ENCODE data around the gene LIMS1.
"Not testable (repeated sequence)": the region's sequence is repeated elsewhere in the genome, so short reads cannot be mapped to it uniquely, and the experiment has no call there.

Gene LIMS1, protein sequence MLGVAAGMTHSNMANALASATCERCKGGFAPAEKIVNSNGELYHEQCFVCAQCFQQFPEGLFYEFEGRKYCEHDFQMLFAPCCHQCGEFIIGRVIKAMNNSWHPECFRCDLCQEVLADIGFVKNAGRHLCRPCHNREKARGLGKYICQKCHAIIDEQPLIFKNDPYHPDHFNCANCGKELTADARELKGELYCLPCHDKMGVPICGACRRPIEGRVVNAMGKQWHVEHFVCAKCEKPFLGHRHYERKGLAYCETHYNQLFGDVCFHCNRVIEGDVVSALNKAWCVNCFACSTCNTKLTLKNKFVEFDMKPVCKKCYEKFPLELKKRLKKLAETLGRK

DNA sequence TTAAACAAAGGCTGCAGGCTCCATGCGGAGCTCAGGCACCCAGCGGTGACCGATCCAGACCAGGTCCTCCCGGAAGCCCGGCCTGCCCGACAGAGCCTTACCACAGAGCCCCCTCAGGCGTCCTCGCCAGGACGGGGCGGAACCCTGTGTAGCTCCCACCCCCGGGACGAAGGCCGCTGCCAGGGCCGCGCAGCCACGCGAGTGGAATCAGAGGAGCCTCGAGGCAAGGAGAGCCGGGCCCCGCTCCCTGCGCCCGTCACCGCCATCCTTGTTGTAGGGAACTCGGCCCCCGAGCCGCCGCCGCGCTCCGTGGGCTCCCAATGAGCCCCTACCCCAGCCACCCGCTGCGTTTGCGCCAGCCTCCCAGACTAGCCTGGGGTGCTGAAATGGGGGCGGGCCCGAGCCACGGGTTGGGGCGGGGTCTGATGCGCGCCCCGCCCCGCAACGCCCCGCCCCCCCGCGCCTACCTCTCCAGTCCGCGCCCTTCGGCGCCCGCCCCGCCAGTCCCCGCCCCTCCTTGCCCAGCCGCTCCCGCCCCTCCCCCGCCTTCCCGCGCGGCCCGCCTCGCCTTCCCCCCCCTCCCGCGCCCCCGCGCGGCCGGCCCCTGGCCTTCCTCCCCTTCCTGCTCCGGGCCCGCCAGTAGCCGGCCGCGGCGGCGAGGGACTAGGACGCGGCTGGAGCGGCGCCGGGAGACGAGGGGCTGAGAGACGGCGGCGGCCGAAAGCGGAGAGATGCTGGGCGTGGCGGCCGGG, at the start of gene LIMS1:
TSS of gene LIMS1 (plus strand) at position 639 of the 752 bp plus-strand sequence. CDS start at position 732, 93 bp downstream.
- DNase-seq (ENCODE audit: low read depth, low spot score), result peak; percentile 94

DNA sequence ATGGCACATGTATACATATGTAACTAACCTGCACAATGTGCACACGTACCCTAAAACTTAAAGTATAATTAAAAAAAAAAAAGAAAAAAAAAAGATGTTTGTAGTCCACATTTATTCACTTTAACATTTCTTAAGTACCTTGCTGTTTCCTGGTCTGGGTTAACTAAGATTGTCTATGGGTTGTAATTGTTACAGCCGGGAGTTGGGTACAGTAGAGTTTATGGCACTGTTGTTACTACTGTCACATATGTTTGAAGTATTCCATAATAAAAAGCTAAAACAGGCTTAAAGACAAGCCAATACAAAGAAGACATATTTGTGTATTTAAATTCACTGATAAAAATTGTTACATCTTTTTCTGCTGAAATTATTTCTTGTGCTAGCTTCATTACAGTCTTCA, 49.0 kb upstream of the LIMS1 start:
- no peak for DNase-seq (ENCODE audit: low read depth, low spot score)

DNA sequence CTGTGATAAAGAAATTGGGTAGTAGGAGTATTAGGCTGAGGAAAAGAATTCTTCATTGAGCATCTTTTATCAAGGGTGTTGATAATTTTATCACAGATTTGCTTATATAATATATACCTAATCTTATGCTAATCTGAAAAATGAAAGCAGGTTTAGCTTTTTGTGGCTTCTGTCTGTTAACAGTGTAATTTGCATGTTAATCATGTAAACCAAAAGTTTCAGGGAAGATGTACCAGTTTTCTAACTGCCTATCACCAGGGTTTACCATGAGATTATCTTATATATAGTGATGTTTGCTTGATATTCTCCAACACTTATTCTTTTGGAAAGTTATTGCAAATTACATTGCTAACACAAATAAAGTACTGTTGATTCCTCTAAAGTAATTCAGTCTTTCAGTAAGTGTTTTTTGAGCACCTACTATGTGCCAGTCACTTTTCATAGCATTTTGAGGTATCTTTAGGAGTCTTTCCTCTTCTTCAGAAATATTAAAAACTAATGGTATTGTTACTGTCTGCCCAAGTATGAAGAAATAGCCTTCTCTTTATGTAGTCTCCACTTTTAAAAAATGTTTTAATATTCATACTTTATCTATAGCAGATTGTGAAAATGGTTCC, 43.7 kb upstream of the LIMS1 start:
- DNase-seq (ENCODE audit: low read depth, low spot score), result no peak

DNA sequence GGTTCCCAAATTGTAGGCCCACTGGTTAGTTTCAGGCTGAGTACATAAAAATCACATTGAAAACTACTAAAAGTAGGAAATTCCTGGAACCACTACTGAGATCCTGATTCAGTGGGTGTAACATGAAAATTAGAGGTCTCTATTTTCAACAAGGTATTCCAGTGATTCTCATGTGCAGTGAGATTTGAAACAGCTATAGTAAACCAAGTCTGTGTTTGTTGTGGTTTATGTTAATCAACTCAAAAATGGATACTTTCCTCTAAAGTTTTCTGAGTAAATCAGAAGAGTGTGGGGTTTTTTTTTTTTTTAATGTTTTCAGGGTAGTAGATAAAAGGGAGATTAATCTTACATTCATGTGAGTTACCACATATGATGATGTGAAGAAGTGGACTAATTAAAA, 42.4 kb upstream of the LIMS1 start:
- no peak for DNase-seq (ENCODE audit: low read depth, low spot score)

DNA sequence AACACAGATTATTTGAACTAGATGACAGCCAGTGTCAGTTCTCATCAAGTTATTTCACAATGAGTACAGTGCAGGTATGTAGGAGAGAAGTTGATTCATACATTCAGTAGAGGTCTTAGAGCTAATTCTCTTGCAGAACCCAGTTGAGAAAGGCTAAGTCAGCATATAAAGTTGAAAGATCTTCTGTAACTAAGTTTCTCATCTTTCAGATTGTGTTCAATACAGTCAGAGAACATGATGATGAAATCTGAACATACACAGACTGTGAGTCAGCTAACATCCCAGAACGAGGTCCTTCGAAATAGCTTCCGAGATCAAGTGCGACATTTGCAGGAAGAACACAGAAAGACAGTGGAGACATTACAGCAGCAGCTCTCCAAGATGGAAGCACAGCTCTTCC, 41.9 kb upstream of the LIMS1 start:
- no peak for DNase-seq (ENCODE audit: low read depth, low spot score)

DNA sequence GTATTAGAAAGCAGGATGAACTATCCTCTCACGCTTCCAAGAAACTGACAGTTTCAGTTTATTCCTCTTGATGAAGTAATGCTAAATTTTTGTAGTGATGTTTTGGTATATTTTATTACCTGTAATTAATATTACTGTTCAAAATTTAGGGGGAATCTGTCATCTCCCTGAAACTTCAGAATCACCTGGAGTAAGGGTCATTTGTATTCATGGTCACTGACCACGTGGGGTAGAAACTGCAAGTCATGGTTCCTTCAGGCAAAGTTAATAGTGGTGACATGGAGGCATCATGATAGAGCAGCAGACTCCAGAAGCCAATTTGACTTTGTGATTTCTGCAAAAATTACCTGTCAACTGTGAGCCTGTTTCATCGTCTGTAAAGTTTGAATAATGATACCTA, 38.1 kb upstream of the LIMS1 start:
- DNase-seq (ENCODE audit: low read depth, low spot score), result not testable (repeated sequence)

DNA sequence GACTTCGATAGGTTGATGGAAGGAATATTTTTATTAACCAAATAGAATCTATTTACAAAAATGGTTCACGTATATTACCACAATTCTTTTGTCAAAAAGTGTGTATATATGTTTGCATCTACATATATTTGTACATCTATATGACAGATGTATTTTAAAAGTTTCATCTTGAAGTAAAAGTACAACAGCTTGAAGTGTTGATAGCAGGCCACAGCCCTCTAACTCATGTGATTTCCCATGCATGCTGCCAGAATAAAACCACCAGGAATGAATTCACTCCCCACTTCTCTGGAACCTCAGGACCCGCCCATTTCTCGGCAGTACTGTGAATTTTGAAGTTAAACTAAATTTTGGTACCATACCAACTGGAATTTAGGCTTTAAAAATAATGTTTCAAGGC, 26.6 kb upstream of the LIMS1 start:
- DNase-seq (ENCODE audit: low read depth, low spot score), result not testable (repeated sequence)

DNA sequence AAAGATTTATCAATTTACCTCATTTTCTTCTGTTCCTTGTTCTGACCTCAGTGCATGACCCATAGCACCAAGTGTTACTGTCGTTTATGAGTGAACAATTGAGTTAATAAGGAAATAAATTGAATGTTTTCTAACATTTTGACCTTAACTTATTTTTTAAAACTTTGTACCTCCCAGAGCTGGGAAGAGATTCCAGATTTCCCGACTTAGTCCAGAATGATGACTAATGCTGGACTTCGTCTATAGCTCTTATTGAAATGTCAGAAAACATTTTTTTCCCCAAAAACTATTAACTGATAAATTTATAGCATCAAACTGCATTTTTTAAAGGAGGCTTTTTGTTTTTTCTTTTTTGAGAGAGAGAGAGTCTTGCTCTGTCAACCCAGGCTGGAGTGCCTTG, 21.8 kb upstream of the LIMS1 start:
- DNase-seq (ENCODE audit: low read depth, low spot score), result not testable (repeated sequence)

DNA sequence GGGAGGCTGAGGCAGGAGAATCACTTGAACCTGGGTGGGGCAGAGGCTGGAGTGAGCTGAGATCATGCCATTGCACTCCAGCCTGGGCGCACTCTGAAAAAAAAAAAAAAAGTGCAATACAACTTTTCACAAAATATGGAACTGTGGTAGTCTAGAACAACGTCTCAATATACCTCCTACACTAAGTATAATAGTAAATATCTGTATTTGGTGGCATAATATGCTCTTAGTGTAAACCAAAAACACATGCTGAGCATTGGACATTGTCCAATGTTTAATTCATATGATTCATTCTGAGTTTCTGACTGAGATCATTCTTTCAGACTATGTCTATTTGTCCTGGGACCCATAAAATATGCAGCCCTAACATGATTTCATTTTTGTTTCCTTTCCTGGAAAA, 19.8 kb upstream of the LIMS1 start:
- not testable (repeated sequence) for DNase-seq (ENCODE audit: low read depth, low spot score)

DNA sequence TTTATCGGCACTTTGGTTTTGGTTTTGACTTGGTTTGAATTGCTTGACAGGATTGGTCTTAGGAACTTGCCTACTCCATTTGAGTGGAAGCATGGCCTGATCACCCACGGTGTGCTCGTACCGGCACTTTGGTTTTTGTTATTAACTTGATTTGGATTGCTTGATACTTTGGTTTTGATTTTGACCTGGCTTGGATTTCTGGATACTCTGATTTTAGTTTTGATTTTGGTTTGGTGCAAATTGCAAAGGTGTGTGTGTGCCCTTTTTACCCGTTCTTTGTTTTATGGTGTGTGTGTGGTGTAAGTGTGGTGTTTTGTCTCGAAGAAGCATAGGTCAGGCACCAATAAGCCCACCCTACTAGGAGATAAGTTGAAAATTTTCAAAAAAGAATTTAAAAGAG, 9.6 kb upstream of the LIMS1 start:
- DNase-seq (ENCODE audit: low read depth, low spot score), result not testable (repeated sequence)

DNA sequence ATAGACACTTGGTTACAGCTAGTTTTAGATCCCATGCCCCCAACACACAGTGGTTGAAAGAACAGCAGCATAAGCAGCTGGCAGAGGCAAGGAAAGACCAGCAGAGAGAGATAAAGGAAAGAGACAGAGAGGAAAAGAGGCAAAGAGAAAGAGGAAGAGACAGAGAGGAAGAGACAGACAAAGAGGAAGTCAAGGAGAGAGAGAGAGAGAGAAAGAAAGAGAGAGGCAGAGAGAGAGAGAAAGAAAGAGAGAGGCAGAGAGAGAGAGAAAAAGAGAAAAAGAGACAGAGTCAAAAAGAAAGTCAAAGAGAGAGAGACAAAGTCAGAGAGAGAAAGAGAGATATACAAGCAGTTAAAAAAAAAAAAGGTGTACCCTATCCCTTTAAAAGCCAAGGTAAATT, 9.0 kb upstream of the LIMS1 start:
- not testable (repeated sequence) for DNase-seq (ENCODE audit: low read depth, low spot score)

DNA sequence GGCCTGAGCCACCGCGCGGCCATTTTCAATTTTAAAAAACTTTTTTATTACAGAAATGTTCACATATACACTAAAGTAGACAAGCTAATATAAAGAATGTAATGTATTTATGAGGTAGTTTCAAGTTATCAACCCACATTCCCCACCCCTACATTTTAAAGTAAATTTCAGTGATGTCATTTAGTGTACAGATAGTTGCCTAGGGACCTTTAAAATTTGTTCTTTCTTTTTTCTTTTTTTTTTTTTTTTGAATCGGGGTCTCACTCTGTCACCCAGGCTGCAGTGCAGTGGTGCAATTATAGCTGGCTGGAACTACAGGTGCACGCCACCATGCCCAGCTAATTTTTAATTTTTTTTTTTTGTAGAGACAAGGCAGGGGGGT, 2.6 kb upstream of the LIMS1 start:
- DNase-seq (ENCODE audit: low read depth, low spot score), result no peak

DNA sequence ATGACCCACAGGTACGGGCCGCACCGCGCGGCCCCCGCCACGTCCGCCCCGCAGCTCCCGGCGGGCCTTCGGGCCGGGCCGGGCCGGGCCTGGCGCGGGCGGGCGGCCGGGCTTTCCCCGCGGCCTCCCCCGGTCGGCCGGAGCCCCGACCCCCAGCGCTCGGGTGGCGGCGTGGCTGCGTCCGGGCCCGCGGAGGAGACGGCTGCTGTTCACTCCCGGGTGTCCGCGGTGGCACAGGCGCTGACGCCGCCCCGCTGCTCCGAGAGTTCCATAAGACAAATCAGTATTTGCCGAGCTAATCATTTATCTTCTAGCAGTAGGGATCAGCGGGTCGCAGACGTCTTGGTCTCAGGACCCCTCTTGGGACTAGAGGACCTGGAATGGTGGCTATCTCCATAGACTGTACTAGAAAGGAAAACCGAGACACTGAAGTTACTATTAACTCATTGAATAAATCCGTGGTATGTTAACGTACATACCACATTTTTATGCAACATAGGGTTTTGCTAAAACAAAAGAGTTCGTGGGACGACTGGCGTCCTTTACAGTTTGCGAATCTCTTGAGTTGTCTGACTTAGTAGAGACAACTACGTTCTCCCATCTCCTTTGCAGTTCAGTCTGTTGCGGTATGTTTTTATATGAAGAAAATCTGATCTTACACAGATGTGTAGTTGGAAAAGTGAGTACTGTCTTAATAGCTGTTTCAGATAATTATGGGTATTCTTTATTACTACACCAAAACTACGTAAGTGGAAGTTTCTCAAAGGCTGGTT, 500 bp downstream of the LIMS1 start:
- peak; percentile 51 for DNase-seq (ENCODE audit: low read depth, low spot score)

DNA sequence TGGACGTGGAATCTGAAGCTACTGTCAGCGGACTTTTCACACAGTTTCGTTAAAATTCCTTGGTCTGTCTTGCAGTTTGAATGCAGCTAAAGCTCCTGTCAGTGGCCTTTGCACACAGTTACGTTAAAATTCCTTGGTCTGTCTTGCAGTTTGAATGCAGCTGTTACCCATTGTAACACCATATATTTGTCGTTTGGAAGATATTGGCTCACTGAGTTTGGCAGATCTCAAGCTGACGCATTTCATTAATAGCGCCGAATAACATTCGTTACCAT, 1.0 kb downstream of the LIMS1 start:
- no peak for DNase-seq (ENCODE audit: low read depth, low spot score)

DNA sequence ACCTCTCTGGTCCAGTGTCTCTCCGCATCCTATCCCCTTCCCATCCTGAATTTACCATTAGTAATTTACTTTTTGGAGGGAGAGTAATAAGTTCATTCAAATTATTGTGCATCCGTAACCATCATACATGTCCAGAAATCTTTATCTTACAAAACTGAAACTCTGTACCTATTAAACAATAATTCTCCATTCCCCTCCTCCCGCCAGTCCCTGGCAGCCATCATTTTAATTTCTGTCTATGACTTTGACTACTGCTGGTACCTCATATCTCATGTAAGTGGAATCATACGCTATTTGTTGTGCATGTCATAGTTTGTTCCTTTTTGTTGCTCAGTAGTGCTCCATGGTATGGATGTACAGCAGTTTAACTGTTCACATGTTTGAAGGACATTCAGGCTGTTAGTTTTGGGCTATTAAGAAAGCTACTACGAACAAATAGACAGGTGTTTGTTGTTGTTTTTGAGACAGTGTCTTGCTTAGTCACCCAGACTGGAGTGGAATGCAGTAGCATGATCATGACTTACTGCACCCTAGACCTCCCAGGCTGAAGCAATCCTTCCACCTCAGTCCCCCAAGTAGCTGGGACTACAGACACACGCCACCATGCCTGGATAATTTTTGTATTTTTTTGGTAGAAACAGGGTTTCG, 2.0 kb downstream of the LIMS1 start:
- no peak for DNase-seq (ENCODE audit: low read depth, low spot score)

DNA sequence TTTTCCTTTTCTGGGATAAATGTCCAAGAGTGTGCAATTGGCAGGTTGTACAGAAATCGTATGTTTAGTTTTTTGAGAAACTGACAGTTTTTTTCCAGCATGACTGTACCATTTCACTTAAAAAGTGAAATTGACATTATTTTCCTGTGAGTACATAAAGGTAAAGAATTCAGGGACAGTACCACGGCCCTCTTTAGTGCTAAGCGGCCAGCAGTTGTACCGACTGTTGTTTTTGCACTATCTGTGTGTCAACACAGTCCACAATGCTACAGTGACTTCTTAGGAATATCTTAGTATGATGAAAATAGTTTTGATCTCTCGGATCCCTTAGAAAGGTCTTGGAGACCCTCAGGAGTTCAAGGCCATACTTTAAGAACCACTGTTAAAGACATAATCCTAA, 2.6 kb downstream of the LIMS1 start:
- DNase-seq (ENCODE audit: low read depth, low spot score), result no peak

DNA sequence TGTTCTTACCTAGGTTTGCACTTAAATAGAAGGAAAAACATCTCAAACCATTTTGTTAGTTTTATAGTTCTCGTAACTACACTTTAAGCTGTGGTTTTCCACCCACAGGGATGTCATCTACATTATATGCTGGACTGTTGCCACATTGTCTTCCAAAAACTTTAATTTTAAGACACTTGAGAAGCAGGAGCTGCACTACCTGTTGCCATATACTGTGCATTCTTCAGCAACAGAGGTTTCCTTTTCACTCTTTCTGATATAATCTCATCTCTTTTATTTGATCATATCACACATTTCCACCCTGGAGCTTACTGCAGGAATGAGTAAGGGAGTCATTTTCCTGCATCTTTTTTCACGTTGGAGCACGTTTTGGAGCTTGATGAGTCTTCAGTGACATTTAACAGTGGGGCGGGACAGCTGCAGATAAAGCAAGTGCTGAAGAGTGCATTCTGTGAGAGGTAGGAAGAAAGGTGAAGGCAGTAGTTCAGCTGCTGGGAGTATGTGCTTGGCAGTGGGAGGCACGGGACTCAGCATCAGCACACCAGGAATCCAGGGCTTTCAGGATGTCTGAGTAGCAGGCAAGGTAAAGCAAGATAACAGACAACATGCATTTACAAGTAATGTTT, 3.8 kb downstream of the LIMS1 start:
- peak; percentile 36 for DNase-seq (ENCODE audit: low read depth, low spot score)

DNA sequence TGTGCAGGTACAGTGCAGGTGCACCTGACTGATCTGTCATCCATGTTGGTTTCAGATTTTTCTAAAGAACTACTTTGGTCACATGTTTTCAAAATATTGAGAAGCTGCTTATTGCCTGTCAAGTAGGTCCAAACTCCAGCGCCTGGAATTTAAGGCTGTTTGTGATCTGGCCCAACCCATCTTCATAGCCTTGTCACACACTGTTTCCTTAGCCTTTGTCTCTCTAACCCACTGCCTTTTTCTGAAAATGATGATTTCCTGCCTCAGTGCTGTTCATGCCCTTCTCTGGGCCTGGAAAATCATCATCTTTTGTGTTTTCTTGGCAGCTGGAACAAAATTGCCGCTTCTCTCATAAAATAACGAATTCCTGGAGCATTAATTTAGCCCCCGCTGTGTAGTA, 7.2 kb downstream of the LIMS1 start:
- DNase-seq (ENCODE audit: low read depth, low spot score), result no peak

DNA sequence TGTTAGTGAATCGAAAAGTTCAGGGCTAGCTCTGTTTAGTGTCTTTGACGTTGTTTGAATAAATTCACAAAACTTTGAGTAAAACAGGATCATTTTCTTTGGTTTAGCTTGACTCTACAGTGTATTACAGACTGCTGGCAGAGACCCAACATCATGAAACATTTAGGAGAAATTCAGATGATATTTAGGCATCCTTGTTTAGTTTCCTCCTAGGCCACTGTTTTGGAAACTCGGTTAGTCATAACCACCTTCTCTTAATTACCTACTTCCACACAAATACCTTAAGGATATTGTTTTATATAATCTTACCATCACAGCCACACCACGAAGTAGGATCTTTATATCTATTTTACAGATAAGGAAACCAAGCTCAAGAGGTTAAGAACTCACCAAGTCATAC, 7.8 kb downstream of the LIMS1 start:
- no peak for DNase-seq (ENCODE audit: low read depth, low spot score)

DNA sequence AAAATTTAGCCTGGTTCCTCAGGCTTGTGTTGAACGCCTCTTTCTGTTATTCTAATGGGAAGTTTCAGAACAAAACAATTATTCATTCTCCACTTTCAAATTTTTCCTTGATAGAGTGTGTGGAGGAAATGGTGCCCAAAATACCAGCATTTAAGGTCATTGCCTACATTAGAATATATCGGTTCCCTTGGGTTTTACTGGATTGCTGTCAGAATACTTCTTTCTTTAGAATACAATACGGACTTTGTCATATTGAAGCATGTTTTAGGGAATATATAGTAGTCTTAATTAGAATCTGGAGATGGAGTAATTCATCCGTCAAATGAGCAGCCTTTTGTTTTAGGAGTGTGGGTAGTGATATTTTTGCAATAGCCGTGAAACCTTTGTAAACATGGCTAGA, 13.3 kb downstream of the LIMS1 start:
- no peak for DNase-seq (ENCODE audit: low read depth, low spot score)

Data from ELF-1 (cell line).